Thymus (tissue), 11 donors: ENCODE measurements around the gene LIN7A. TPM values are rescaled to one million over a fixed set of nuclear protein-coding genes. Genes with fewer than 3 reads are reported as not detected.

Source experiments
- DNase-seq, 9 donors: peaks; one replicate each; pipeline ENCODE4 v3.0.0-alpha.2; 2013; ENCODE audit warnings: low spot score in 9 of 9, low read depth in 6 of 9, missing footprints in 1 of 9
- H3K27ac ChIP-seq, 2 donors: one replicate each; pipeline ENCODE4 v1.5.1; 2013; ENCODE audit warnings: control low read depth in 1 of 2, low read depth in 1 of 2, low read length in 1 of 2, mild to moderate bottlenecking in 1 of 2, moderate library complexity in 1 of 2
- H3K27me3 ChIP-seq, 2 donors: one replicate each; pipeline ENCODE4 v1.5.1; 2013; ENCODE audit warnings: low read length in 1 of 2; ENCODE audit not compliant: control insufficient read depth in 2 of 2, insufficient read depth in 1 of 2
- H3K36me3 ChIP-seq, 2 donors: one replicate each; pipeline ENCODE4 v1.5.1; 2013; ENCODE audit warnings: low read length in 1 of 2, mild to moderate bottlenecking in 1 of 2, moderate library complexity in 1 of 2; ENCODE audit not compliant: control insufficient read depth in 2 of 2, insufficient read depth in 2 of 2
- H3K4me1 ChIP-seq, 2 donors: one replicate each; pipeline ENCODE4 v1.5.1; 2013; ENCODE audit warnings: low read length in 2 of 2; ENCODE audit not compliant: control insufficient read depth in 2 of 2, insufficient read depth in 2 of 2
- H3K4me3 ChIP-seq, 2 donors: one replicate each; pipeline ENCODE4 v1.5.1; 2013; ENCODE audit warnings: low read length in 2 of 2, control low read depth in 1 of 2, mild to moderate bottlenecking in 1 of 2
- H3K9me3 ChIP-seq, 2 donors: one replicate each; pipeline ENCODE4 v1.5.1; 2013; ENCODE audit warnings: low read length in 1 of 2, mild to moderate bottlenecking in 1 of 2; ENCODE audit not compliant: control insufficient read depth in 2 of 2, insufficient read depth in 1 of 2
- WGBS: extraction: QIAGEN DNeasy Blood & Tissue Kit; methylation state at CpG from one replicate; pipeline ENCODE4 v1.1.7; 2013; 5-methylcytosine and 5-hydroxymethylcytosine counted together
- polyA plus RNA-seq: library from polyadenylated mRNA; stranded (reverse); fragments of 200-250 nt; gene quantifications from one replicate; pipeline ENCODE4 v1.2.3, GENCODE V29; 2013
- total RNA-seq: library from RNA; stranded (reverse); fragments of 120-200 nt; gene quantifications from one replicate; pipeline ENCODE4 v1.2.4, GENCODE V29; 2013
- donor health status: healthy.

The LIN7A gene
- total and polyA plus RNA-seq, 2 donors: 0.57 to 0.76 TPM

GRCh38 chr12:80745851-80746505 is 191.8 kb downstream of the LIN7A start:
- Histone ChIP-seq H3K4me1 (no peaks in the 10 kb centered on the region), H3K9me3 (no peaks in the 10 kb centered on the region), H3K36me3 (no peaks in the 10 kb centered on the region), H3K4me3 (no peak overlapping the region), H3K27ac (no peak overlapping the region), H3K27me3 (no peaks in the 10 kb centered on the region)
- DNase-seq: no peak
- WGBS: 76% methylated on average over 6 of the region's 6 CpGs

Other genes with a start within 250 kb of the LIN7A start
- 0.09 TPM for gene MYF6, start 230.3 kb downstream of the LIN7A start, total RNA-seq
- 0.71 TPM for gene MYF6, start 230.3 kb downstream of the LIN7A start, polyA plus RNA-seq
- not detected for gene MYF5, start 221.0 kb downstream of the LIN7A start, total RNA-seq
- not detected for gene MYF5, start 221.0 kb downstream of the LIN7A start, polyA plus RNA-seq
- 1.2 TPM for gene ACSS3, start 140.1 kb upstream of the LIN7A start, total RNA-seq
- gene ACSS3, start 140.1 kb upstream of the LIN7A start, polyA plus RNA-seq: 2.0 TPM